ENCODE data around the gene AHR.
"Not testable (repeated sequence)": the region's sequence is repeated elsewhere in the genome, so short reads cannot be mapped to it uniquely, and the experiment has no call there.

AHR gene

GRCh38 chr7:17380736-17381662 lies 82.5 kb downstream of the AHR start:
- DNase-seq = no peak

DNA sequence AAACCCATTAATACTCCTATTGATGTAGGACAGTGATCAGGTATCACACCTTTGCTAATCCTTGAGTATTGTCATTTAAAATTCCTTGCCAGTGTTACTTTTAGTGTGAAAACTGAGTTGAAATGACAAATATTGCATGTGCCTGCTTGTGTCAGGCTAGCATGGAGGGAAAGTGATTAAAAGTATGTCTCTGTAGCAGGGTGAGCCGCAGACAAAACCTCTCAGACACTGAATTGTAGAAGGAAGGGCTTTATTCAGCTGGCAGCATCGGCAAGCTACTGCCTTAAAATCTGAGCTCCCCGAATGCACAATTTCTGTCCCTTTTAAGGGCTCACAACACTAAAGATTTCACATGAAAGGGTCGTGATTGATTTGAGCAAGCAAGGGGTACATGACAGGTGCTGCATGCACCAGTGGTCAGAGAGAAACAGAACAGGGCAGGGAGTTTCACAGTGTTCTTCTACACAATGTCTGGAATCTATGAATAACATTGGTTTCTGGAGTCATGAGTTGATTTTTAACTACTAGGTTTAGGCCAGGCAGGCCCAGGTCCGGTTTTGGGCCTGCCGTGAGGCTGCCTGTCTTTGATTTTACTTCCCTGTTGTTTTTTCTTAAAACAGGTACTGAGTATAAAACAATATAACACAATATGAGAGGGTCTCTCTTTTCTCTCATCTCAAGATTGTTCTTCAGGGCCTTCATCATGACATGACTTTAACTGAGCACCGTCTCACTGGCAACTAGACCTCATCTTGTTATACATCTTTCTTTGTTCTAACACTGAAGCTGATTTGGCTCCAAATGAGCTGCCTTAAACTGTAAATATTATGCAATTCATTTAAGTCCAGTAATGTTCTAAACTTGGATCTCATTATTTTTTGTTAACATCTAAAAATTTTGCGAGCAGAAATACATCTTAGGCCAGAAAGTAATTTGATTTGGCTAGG lies 84.2 kb downstream of the AHR start:
- DNase-seq = not testable (repeated sequence)

- no peak for DNase-seq
Observed at GRCh38 chr7:17384400-17384799, 85.9 kb downstream of the AHR start.

- no peak for DNase-seq
Observed at GRCh38 chr7:17385612-17386011, 87.2 kb downstream of the AHR start.

DNA sequence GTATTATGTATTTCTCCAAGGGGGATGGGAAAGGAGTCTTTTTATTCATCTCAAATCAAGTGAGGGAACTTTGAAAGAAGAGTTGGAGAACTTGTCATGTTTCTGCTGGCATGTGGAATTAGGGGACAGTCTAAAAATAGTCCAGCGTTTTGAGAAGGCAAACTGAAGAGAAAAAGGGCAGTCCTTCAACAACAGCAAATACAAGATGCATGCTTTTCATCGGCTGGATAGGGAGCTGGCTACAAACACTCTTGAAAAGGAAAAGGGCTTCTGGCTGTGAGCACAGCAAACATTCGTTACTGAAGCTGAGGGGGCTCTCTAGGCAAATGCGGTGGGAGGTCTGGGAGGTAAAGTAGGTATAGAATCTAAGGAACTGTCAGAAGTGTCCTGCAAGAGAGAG lies 91.9 kb downstream of the AHR start:
- no peak for DNase-seq

DNA sequence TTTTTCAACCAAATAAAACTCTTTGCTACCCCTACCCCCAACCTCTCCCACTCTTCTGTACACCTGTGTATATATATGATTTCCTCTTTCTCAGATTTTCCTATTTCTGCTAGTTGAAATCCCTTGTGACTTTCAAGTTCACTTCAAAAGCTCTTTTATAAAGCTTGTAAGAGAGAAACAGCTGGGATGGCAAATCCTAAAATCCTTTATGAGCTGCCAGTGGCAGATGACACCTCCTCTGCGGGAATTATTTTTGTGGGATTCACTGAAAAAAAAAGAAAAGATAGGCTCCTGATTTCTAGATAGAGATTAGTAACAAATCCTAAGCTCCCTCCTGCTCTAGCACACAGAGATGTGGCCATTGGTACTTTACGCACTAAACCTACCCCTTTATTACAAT lies 92.9 kb downstream of the AHR start:
- DNase-seq = no peak

- no peak for DNase-seq
Observed at GRCh38 chr7:17392846-17393245, 94.4 kb downstream of the AHR start.

DNA sequence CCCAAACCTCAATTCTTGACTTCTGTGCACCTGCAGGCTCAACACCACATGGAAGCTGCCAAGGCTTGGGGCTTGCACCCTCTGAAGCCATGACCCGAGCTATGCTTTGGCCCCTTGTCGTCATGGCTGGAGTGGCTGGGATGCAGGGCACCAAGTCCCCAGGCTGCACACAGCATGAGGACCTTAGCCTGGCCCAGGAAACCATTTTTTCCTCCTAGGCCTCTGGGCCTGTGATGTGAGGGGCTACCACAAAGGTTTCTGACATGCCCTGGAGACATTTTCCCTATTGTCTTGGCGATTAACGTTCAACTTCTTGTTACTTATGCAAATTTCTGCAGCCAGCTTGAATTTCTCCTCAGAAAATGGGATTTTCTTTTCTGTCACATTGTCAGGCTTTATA lies 96.1 kb downstream of the AHR start:
- not testable (repeated sequence) for DNase-seq

Measured in NCI-H146 (cell line).